VCaP (cell line): ENCODE data around the gene BCL2L1.
A peak's percentile ranks its signal among the peaks of the same experiment; 100 is the strongest.

ENCODE experiments used
- H3K27ac ChIP-seq: fragments of 450-650 bp; 2 replicates; pipeline ENCODE4 v1.5.1; 2017
- TF ChIP-seq, protein P1 (sequence below): fragments of 450-650 bp; conservative IDR thresholded peaks from 2 replicates; pipeline ENCODE4 v1.5.1; 2017; ENCODE audit warnings: mild to moderate bottlenecking, moderate library complexity

BCL2L1 gene

DNA sequence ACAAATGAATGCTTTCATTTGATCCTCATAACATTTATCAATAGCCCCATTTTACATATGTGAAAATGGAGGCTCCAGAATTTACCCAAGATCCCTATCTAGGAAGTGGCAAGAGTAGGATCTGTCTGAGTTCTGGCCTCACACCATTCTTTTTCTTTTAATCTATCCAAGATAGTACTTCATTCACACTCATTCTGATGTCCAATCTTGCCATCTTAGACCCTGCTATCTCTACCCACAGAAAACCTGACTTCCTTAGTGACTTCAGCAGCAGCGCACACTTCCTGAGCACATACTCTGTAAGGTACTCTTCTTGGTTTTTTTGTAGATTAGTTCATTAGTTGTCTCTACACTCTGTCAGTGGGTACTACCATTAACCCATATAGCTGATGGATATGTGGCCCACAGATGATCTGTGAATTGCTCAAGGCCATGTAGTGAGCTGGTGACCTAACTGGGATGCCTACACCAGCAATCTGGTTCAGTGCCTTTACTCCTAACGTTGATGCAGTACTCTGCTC lies 48.7 kb downstream of the BCL2L1 start:
- TF ChIP-seq, protein P1, sequence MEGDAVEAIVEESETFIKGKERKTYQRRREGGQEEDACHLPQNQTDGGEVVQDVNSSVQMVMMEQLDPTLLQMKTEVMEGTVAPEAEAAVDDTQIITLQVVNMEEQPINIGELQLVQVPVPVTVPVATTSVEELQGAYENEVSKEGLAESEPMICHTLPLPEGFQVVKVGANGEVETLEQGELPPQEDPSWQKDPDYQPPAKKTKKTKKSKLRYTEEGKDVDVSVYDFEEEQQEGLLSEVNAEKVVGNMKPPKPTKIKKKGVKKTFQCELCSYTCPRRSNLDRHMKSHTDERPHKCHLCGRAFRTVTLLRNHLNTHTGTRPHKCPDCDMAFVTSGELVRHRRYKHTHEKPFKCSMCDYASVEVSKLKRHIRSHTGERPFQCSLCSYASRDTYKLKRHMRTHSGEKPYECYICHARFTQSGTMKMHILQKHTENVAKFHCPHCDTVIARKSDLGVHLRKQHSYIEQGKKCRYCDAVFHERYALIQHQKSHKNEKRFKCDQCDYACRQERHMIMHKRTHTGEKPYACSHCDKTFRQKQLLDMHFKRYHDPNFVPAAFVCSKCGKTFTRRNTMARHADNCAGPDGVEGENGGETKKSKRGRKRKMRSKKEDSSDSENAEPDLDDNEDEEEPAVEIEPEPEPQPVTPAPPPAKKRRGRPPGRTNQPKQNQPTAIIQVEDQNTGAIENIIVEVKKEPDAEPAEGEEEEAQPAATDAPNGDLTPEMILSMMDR, result no peak
- H3K27ac ChIP-seq, result no peak overlapping the region

DNA sequence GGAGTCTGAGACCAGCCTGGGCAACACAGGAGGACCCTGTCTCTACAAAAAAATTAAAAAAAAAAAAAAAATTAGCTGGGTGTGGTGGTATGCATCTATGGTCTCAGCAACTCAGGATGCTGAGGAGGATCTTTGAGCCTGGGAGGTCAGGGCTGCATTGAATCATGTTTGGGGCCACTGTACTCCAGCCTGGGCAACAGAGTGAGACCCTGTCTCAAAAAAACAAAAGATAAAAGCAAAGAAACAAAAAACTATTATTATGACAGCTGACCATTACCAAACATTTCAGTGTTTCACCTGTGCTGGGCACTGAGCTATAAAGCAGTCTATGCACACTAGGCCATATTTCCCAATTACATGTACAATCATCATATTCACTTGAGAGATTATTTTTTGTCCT lies 49.2 kb downstream of the BCL2L1 start:
- no peak overlapping the region for H3K27ac ChIP-seq
- TF ChIP-seq, protein P1, result no peak

DNA sequence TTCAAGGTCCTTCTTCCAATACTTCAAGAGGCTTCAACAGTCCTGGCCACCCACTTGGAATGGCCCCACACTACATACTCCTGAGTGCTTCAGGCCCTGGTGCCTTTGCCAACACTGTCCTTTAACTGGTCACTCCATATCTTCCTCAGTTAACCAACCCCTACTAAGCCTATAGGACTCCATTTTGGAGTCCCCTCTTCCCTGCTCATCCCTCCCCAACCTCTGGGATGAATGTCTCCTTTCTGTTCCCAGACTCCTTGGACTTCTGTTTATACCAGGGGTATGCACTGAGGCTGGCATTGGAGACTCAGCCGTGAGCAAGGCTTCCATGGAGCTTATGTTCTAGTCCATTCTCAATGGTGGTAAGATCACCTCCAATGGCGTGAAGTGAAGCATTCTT lies 51.3 kb downstream of the BCL2L1 start:
- TF ChIP-seq, protein P1, result no peak
- no peak overlapping the region for H3K27ac ChIP-seq

DNA sequence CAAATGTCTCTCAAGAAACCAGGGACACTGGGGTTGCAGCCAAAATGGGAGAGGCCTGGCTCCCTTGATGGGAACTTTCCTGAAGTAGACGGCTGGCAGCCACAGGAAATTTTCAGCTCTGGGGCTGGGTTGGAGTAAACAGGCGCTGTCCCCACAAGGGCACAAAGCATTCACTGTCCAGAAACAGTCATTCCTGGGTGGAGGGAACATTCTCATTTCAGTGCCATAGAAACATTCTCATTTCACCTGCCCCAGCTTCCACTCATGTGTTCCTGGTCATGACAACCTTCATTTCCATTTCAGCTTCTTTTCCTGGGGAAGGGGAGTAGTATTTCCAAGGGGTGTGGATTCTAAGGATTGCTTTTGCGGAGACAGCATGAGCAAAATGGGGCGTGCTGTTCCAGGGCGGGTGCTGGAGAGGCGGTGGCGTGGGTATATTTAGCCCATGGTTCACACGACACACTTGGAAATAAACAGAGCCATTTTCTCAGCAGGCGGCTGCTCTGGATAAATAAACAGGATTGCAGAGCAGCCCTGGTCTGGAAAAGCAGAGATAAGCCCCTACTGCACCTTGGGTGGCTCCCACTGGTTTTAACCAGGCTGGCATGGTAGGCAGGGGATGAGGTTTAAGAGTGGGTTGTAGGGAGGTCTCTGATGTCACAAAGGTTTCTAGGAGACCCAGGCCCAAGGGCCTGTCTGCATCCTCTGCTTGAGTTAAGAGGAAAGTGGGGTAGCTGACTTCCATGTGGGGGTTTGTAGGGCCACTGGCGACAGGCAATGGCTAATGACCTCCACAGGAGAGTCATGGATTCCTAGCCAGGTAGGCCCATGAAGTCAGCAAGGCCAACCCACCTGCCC lies 52.1 kb downstream of the BCL2L1 start:
- no peak overlapping the region; the same call in 1 of the 2 replicates for H3K27ac ChIP-seq

DNA sequence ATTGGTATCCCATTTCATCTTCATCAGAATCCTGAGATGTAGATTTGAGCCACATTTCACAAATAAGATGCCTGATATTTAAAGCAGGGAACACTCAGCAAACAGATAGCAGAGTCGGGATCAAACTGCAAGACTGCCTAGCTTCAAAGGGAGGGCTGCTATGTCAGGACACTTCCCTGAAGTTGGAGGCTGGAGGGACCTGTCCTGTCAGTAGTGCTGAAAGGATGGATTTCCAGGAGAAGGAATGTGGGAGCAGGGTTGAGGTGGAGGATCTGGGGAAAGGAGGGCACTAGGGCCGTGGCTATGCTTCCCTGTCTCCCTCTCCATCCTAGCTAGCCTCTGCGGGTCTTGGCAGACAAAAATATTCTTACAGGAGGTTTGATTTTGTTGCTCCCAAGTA lies 52.8 kb downstream of the BCL2L1 start:
- TF ChIP-seq, protein P1, result no peak
- no peak overlapping the region; the same call in 1 of the 2 replicates for H3K27ac ChIP-seq

More for the DNA sequence above, 52.1 kb downstream of the BCL2L1 start:
- TF ChIP-seq, protein P1, result no peak

DNA sequence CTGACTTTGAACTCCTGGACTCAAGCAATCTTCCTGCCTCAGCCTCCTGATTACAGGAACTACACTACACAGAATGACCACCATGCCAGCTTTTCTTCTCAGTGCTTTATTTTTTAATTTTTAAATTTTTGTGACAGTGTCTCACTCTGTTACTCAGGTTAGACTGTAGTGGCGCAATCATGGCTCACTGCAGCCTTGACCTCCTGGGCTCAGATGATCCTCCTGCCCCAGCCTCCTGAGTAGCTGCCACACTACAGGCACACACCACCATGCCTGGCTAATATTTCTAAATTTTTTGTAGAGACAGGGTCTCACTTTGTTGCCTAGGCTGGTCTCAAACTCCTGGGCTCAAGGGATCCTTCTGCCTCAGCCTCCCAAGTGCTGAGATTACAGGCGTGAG lies 53.7 kb downstream of the BCL2L1 start:
- H3K27ac ChIP-seq, result peak overlapping the region; percentile 94; the same call in 1 of the 2 replicates

DNA sequence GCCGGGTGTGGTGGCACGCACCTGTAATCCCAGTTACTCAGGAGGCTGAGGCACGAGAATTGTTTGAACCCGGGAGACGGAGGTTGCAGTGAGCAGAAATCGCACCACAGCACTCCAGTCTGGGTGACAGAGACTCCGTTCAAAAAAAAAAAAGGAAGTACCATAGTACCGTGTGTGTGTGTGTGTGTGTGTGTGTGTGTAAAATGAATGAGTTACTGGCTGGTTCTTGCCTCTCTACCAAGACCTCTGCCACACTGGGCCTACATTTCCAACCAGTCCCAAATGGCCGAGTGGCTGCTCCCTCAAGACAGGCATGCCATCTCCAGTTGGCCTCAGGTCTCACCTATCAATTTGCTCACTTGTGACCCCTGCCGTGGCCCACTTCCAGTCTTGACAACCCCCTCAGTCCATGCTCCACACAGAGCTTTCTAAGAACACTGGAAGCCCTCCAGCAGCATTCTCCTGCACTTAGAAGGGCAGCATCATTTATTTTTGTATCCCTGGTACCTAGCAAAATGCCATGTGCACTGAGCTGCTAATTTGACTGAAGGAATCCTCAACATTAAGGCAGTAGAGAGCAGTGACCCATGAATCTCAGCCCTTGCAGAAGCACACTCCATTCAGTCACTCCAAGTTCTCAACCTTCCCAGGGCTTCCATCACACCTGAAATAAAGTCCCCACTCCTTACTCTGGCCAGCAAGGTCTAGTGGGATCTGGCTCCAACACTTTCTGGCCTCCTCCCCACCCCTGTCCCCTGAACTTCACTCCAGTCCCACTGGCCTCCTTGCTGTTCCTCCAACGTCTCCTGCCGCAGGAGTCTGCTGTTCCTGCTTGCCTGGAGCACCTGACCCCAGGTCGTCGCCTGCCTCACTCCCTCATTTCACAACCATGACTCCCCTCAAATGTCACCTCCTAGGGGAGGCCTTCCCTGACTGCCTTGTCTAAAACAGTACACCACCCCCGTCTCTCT lies 55.1 kb downstream of the BCL2L1 start:
- peak overlapping the region; percentile 94 for H3K27ac ChIP-seq
- TF ChIP-seq, protein P1, result no peak
